GM21737 (cell line): Measurements from ENCODE around the gene UFL1.

ENCODE experiments used
- ATAC-seq: cut with Tn5 transposase; IDR thresholded peaks from one replicate; pipeline ENCODE4 v1.9.1; 2021; ENCODE audit warnings: mild to moderate bottlenecking, moderate library complexity; ENCODE audit not compliant: unreplicated experiment

UFL1 gene

GRCh38 chr6:96570053-96570452 lies 48.4 kb downstream of the UFL1 start:
- ATAC-seq: no peak

- ATAC-seq: no peak
Observed at GRCh38 chr6:96571551-96571950, 49.9 kb downstream of the UFL1 start.

- ATAC-seq: no peak
Observed at GRCh38 chr6:96575359-96575758, 53.8 kb downstream of the UFL1 start.

- ATAC-seq: no peak
Observed at GRCh38 chr6:96576221-96576620, 54.6 kb downstream of the UFL1 start.

GRCh38 chr6:96582021-96582420 lies 60.4 kb downstream of the UFL1 start:
- no peak for ATAC-seq

GRCh38 chr6:96582436-96582835 lies 60.8 kb downstream of the UFL1 start:
- no peak for ATAC-seq

GRCh38 chr6:96604420-96604819 lies 82.8 kb downstream of the UFL1 start:
- ATAC-seq: no peak
